Right renal pelvis (tissue), 4 donors: ENCODE measurements around the gene PGM5. TPM values are rescaled to one million over a fixed set of nuclear protein-coding genes. Genes with fewer than 3 reads are reported as not detected.

Experiments used
- DNase-seq, 4 donors: peaks; one replicate each; pipeline ENCODE4 v3.0.0-alpha.2; 2013; ENCODE audit warnings: low read depth in 4 of 4, low spot score in 3 of 4, missing footprints in 1 of 4
- polyA plus RNA-seq, 4 donors: library from polyadenylated mRNA; unstranded; fragments of 120-200 nt; gene quantifications; one replicate each; pipeline ENCODE4 v1.2.1, GENCODE V29; 2013; ENCODE audit not compliant: insufficient read length in 4 of 4

PGM5 gene
- polyA plus RNA-seq, 4 donors: 41.9 to 48.1 (median 46.3) TPM

- DNase-seq: no peak
These were observed 217.7 kb downstream of the PGM5 start for GRCh38 chr9:68574150-68574549.

- DNase-seq: no peak
These were observed 219.4 kb downstream of the PGM5 start for GRCh38 chr9:68575817-68576216.

- no peak for DNase-seq
These were observed 221.6 kb downstream of the PGM5 start for GRCh38 chr9:68577774-68578591.

Other genes with a start within 250 kb of the PGM5 start
- 10 to 100 TPM; 12.6 to 21.0 (median 16.4) TPM for gene ZNG1C, start 114.6 kb upstream of the PGM5 start, polyA plus RNA-seq
- gene FOXD4L3, start 53.7 kb upstream of the PGM5 start, polyA plus RNA-seq: under 1 TPM in 1 of 4 donors, not detected in 3; 0.10 TPM
- gene TMEM252, start 184.3 kb downstream of the PGM5 start, polyA plus RNA-seq: 10 to 100 TPM in 1 of 4 donors, 1 to 10 TPM in 3; 5.1 to 13.5 (median 9.2) TPM